GM19025 (cell line): ENCODE data around the gene NRDC.

Source experiments
- ATAC-seq: cut with Tn5 transposase; IDR thresholded peaks from one replicate; pipeline ENCODE4 v1.9.1; 2021; ENCODE audit warnings: mild to moderate bottlenecking, low read depth, moderate library complexity; ENCODE audit not compliant: unreplicated experiment

NRDC gene

GRCh38 chr1:51784997-51785421 is 93.5 kb downstream of the NRDC start:
- ATAC-seq, result no peak

- no peak for ATAC-seq
These were observed 97.6 kb downstream of the NRDC start for GRCh38 chr1:51780927-51781326.

- no peak for ATAC-seq
These were observed 102.1 kb downstream of the NRDC start for GRCh38 chr1:51776408-51776807.

- ATAC-seq, result no peak
These were observed 109.4 kb downstream of the NRDC start for GRCh38 chr1:51768971-51769588.

GRCh38 chr1:51761351-51761750 is 117.2 kb downstream of the NRDC start:
- no peak for ATAC-seq

GRCh38 chr1:51760872-51761271 is 117.7 kb downstream of the NRDC start:
- ATAC-seq, result no peak

GRCh38 chr1:51758310-51758709 is 120.2 kb downstream of the NRDC start:
- ATAC-seq, result no peak

GRCh38 chr1:51756290-51756689 is 122.2 kb downstream of the NRDC start:
- no peak for ATAC-seq

GRCh38 chr1:51755437-51755836 is 123.1 kb downstream of the NRDC start:
- ATAC-seq, result no peak

- ATAC-seq, result no peak
These were observed 123.9 kb downstream of the NRDC start for GRCh38 chr1:51754666-51755065.

- ATAC-seq, result no peak
These were observed 124.6 kb downstream of the NRDC start for GRCh38 chr1:51753969-51754368.

- no peak for ATAC-seq
These were observed 126.2 kb downstream of the NRDC start for GRCh38 chr1:51752073-51752948.

GRCh38 chr1:51750729-51751128 is 127.8 kb downstream of the NRDC start:
- no peak for ATAC-seq

- ATAC-seq, result no peak
These were observed 128.3 kb downstream of the NRDC start for GRCh38 chr1:51750218-51750617.

- ATAC-seq, result no peak
These were observed 129.4 kb downstream of the NRDC start for GRCh38 chr1:51749151-51749550.

- no peak for ATAC-seq
These were observed 133.3 kb downstream of the NRDC start for GRCh38 chr1:51745304-51745570.

- no peak for ATAC-seq
These were observed 133.8 kb downstream of the NRDC start for GRCh38 chr1:51744506-51745303.

GRCh38 chr1:51741121-51741681 is 137.3 kb downstream of the NRDC start:
- ATAC-seq, result no peak

- ATAC-seq, result no peak
These were observed 137.9 kb downstream of the NRDC start for GRCh38 chr1:51740652-51741051.
